ENCODE results near the gene PAX5. TPM values are rescaled to one million over a fixed set of nuclear protein-coding genes. Genes with fewer than 3 reads are reported as not detected.

PAX5 gene
- polyA plus RNA-seq, 2 of the 4 experiments (the other 2 are of a cell fraction), result not detected

DNA sequence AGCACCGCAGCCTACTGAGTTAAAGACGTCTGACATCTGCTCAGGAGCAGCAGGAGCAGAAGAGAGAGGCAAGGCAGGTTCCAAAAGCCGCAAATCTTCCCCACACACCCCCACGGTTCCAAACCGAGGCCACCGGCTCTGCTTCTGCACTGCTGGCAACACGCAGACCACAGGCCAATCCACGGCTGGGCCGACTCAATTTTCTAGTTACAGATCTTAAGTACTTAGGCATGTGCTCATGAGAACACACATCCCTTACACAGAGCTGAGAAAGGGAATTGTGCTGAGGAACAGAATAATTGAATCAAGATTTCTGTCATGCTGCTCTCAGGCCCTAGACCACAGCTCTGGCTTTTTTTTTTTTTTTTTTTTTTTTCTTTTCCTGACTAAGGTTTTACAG is 32.6 kb downstream of the PAX5 start:
- H3K4me2 ChIP-seq, result no peak overlapping the region
- ATAC-seq, result no peak
- CTCF ChIA-PET, result interaction anchor here (0.5 kb wide), 1 partner anchor 11 kb away, joined by 3 read pairs; no protein-coding TSS in a partner anchor
- FAIRE-seq, result no peak
- no peaks in the 10 kb centered on the region for H3K9me3 ChIP-seq
- H3K4me1 ChIP-seq, result no peaks in the 10 kb centered on the region
- H3K27ac ChIP-seq, result no peak overlapping the region
- no peak overlapping the region for H3K4me3 ChIP-seq
- TF ChIP-seq, protein P1, sequence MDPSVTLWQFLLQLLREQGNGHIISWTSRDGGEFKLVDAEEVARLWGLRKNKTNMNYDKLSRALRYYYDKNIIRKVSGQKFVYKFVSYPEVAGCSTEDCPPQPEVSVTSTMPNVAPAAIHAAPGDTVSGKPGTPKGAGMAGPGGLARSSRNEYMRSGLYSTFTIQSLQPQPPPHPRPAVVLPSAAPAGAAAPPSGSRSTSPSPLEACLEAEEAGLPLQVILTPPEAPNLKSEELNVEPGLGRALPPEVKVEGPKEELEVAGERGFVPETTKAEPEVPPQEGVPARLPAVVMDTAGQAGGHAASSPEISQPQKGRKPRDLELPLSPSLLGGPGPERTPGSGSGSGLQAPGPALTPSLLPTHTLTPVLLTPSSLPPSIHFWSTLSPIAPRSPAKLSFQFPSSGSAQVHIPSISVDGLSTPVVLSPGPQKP (IDR thresholded peaks at IDR 0.05; ENCODE audit: low read depth, low read length), result no peak
- POLR2A ChIA-PET, result no interaction called here
- WGBS (ENCODE audit: missing lambda C conversion rate), result 65% methylated on average over 9 of the region's 9 CpGs
- DNase-seq (ENCODE audit: low read depth in 1 of 2, low spot score in 1 of 2), result no peak

DNA sequence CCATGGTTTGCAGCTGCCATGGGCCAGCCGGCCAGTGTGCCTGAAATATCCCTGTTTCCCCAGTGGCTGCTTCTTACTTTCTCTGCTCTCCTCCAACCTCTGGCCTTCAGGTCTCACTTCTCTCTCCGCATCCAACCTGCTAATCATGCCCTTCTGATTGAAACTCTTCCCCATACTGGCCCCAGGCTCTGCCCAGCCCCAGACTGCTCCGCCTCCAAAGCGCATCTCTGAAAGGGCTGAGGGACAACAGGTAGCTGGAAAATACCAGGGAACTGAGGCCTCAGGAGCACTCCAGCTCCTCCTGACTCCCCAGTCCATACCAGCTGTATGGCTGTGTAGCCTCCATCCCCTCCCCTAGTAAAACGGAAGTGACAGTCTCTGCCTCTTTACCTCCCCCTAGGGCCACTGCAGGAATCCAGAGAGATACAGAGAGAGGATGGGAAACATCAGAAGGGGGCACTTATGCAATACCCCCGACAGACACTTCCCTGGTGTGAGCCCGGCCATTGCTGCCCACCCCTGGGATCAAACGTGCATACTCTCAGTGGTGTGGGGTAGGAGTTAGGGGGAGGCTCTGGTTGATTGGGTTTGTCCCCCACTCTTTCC is 34.2 kb downstream of the PAX5 start:
- no peaks in the 10 kb centered on the region for H3K4me1 ChIP-seq
- H3K27ac ChIP-seq, result no peak overlapping the region
- WGBS (ENCODE audit: missing lambda C conversion rate), result 68% methylated on average over 8 of the region's 8 CpGs
- ATAC-seq, result no peak
- H3K4me2 ChIP-seq, result no peak overlapping the region
- no peak for FAIRE-seq
- CTCF ChIA-PET, result interaction anchor here (1.6 to 4.7 kb wide), 3 partner anchors 7 to 330 kb away, joined by 5 to 59 read pairs (median 23); no protein-coding TSS in a partner anchor
- POLR2A ChIA-PET, result no interaction called here
- no peaks in the 10 kb centered on the region for H3K9me3 ChIP-seq
- no peak overlapping the region for H3K4me3 ChIP-seq
- TF ChIP-seq EHF (CRISPR knock-in tag; IDR thresholded peaks at IDR 0.05) (no peak), CHD2 (IDR thresholded peaks at IDR 0.05; ENCODE audit: low read length, partially characterized antibody) (no peak), TP53 (CRISPR knock-in tag; IDR thresholded peaks at IDR 0.05) (no peak), MAFK (IDR thresholded peaks at IDR 0.05; ENCODE audit: partially characterized antibody) (no peak), SMC3 (IDR thresholded peaks at IDR 0.05) (no peak), RAD21 (conservative IDR thresholded peaks at IDR 0.05 in 1 of 2, IDR thresholded peaks at IDR 0.05 in 1 of 2) (no peak), CBX8 (IDR thresholded peaks at IDR 0.05) (no peak), RFX5 (IDR thresholded peaks at IDR 0.05) (no peak), ZSCAN20 (CRISPR knock-in tag; IDR thresholded peaks at IDR 0.05) (no peak), MYC (IDR thresholded peaks at IDR 0.05; ENCODE audit: borderline replicate concordance, low read length) (no peak), JUN (IDR thresholded peaks at IDR 0.05) (no peak)
- TF ChIP-seq, protein P2, sequence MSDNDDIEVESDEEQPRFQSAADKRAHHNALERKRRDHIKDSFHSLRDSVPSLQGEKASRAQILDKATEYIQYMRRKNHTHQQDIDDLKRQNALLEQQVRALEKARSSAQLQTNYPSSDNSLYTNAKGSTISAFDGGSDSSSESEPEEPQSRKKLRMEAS (IDR thresholded peaks at IDR 0.05), result no peak
- no peak for DNase-seq (ENCODE audit: low read depth in 1 of 2, low spot score in 1 of 2)

DNA sequence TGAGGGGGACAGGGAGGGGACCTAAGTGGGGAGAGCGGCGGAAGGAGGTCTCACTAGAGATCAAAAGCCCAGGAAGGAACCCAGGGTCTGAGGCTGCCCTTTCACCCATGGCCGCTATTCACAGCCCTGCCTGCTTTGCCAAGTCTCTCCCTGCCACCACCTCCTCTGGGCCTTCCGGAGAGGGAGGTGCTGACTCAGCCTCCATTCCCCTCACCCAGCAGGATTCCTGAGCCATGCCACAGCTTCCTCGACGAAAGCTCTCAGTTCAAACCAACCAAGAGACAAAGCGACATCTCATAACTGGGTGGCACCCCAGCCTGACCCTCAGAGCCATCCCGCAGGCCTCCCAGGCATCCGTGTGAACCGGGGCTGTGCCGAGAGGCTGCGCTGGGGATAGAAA is 36.7 kb downstream of the PAX5 start:
- 91% methylated on average over 8 of the region's 12 CpGs for WGBS (ENCODE audit: missing lambda C conversion rate)
- H3K9me3 ChIP-seq, result no peaks in the 10 kb centered on the region
- POLR2A ChIA-PET, result interaction anchor here (1.3 kb wide), 1 partner anchor 265 kb away, joined by 3 read pairs; no protein-coding TSS in a partner anchor
- no peak overlapping the region for H3K4me3 ChIP-seq
- H3K27ac ChIP-seq, result no peak overlapping the region
- FAIRE-seq (no peak), ATAC-seq (no peak), DNase-seq (ENCODE audit: low read depth in 1 of 2, low spot score in 1 of 2) (no peak)
- no peaks in the 10 kb centered on the region for H3K4me1 ChIP-seq
- TF ChIP-seq MAFK (IDR thresholded peaks at IDR 0.05; ENCODE audit: partially characterized antibody) (peak; percentile 10), KDM5A (IDR thresholded peaks at IDR 0.05) (no peak), FOXS1 (CRISPR knock-in tag; IDR thresholded peaks at IDR 0.05) (no peak), RAD21 (conservative IDR thresholded peaks at IDR 0.05 in 1 of 2, IDR thresholded peaks at IDR 0.05 in 1 of 2) (no peak)
- CTCF ChIA-PET, result interaction anchor here (1.6 to 4.7 kb wide), 12 partner anchors 10 to 417 kb away, joined by 3 to 59 read pairs (median 12); no protein-coding TSS in a partner anchor
- no peak overlapping the region for H3K4me2 ChIP-seq

DNA sequence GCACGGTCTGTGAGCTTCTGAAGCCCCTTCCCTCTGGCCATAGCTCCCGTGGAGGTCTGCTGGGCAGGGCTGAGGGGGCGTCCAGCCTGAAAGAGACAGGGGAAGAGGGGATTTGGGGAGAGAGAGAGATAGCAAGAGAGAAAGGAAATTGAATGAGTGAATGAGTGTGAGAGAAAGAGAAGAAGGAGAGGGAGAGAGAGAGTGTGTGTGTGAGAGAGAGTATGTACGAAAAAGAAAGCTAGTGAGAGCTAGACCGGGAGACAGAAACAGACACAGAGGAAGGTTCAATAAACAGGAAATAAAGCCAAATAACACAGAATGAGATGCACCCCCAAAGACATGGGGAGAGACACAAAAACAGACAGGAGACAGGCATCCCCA is 37.4 kb downstream of the PAX5 start:
- CTCF ChIA-PET, result interaction anchor here (0.9 to 4.7 kb wide), 25 partner anchors 10 to 415 kb away, joined by 3 to 59 read pairs (median 7); no protein-coding TSS in a partner anchor
- WGBS (ENCODE audit: missing lambda C conversion rate), result 52% methylated on average over 5 of the region's 5 CpGs
- H3K27ac ChIP-seq, result no peak overlapping the region

More for the DNA sequence above, 37.4 kb downstream of the PAX5 start:
- no peak overlapping the region for H3K4me2 ChIP-seq
- no peaks in the 10 kb centered on the region for H3K4me1 ChIP-seq
- H3K4me3 ChIP-seq, result no peak overlapping the region
- TF ChIP-seq ZFP36 (IDR thresholded peaks at IDR 0.05; ENCODE audit: borderline replicate concordance, partially characterized antibody) (no peak), NFE2L2 (conservative IDR thresholded peaks at IDR 0.05; ENCODE audit: low read length) (no peak), HOXB13 (CRISPR knock-in tag; IDR thresholded peaks at IDR 0.05; ENCODE audit: low read depth) (no peak), CEBPB (IDR thresholded peaks at IDR 0.05) (no peak), ZC3H11A (IDR thresholded peaks at IDR 0.05) (no peak), FOSB (CRISPR knock-in tag; IDR thresholded peaks at IDR 0.05) (no peak), MYC (IDR thresholded peaks at IDR 0.05; ENCODE audit: borderline replicate concordance, low read length) (no peak), CBX8 (IDR thresholded peaks at IDR 0.05) (no peak), HOXA7 (CRISPR knock-in tag; IDR thresholded peaks at IDR 0.05) (no peak), FOSL2 (IDR thresholded peaks at IDR 0.05) (no peak), FOSL2 (CRISPR knock-in tag; IDR thresholded peaks at IDR 0.05) (no peak), TFCP2L1 (CRISPR knock-in tag; IDR thresholded peaks at IDR 0.05) (no peak)
- no peak for FAIRE-seq
- no peak for ATAC-seq
- POLR2A ChIA-PET, result interaction anchor here (1.3 kb wide), 1 partner anchor 266 kb away, joined by 3 read pairs; no protein-coding TSS in a partner anchor
- no peak for DNase-seq (ENCODE audit: low read depth in 1 of 2, low spot score in 1 of 2)
- H3K9me3 ChIP-seq, result peaks cover 2% of the 10 kb centered on the region; the same call in 2 of the 3 replicates

Measured in A549 (cell line).